ENCODE results near the gene TTC7B.

The TTC7B gene

DNA sequence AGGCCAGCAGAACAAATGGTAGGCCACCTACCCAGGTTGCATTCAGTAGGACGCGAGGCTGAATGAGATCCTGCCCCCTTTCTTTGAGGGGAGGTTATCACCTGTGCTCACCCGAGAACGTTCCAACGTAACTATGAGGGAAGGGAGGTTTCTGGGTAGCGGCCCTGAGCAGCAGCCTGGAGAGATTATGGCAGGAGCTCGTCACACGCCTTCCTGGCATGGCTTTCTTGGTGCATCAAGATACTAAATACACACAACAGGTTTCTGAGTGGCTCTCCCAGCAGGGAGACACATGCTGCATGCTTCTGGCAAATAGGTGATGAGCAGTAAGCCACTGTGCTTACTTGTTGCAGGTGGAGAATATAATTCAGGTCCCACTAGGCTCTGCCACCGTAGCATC is 271.7 kb downstream of the TTC7B start:
- TF ChIP-seq GATA3 (IDR thresholded peaks at IDR 0.05; ENCODE audit: low read depth, low read length) (no peak), GATA2 (IDR thresholded peaks at IDR 0.05; ENCODE audit: low read depth, low read length) (no peak)

DNA sequence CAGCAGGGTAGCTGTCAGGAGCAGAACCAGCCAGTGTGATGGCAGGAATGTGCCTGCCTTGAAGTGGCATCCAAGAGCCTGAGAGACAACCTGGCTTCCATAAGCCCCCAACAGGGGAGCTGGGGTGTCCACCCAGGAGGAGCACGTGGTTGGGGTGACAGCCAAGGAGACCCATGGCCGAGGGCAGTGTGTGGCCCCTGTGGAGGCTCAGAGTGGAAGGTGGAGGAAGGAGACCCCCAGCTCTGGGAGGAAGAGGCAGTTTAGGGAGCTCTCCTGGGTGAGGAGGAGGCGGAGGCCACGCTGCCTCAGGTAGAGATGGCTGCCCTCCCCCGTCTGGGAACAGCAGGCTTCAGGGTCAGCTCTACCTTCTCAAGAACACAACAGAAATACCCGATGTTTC is 272.4 kb downstream of the TTC7B start:
- TF ChIP-seq GATA2 (IDR thresholded peaks at IDR 0.05; ENCODE audit: low read depth, low read length) (no peak), GATA3 (IDR thresholded peaks at IDR 0.05; ENCODE audit: low read depth, low read length) (no peak)

DNA sequence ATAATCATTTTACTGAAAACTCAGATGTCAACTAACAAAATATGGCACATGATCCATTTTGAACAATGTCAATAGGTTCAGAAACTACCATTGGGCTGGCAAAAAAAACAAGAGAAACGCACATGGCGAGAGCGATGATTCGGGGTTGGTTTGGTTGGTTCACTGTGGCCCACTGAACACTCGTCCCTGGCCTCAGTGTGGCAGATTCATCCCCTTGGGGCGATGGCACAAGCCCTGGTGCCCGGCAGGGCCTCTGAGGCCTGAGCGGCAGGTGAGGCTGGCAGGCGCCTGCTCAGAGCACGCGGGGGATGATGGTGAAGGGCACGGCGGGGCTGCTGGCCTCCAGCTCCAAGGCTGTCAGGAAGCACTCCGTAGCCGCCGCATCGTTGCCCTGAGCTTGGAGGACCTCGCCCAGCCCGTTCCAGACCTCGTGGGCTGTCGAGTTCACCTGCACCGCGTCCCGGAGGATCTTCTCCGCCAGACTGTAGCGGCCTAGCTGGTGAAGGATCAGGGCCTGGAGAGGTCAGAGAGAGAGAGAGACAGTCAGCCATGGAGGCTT is 275.1 kb downstream of the TTC7B start:
- TF ChIP-seq GATA2 (IDR thresholded peaks at IDR 0.05; ENCODE audit: low read depth, low read length) (no peak), GATA3 (IDR thresholded peaks at IDR 0.05; ENCODE audit: low read depth, low read length) (no peak)

DNA sequence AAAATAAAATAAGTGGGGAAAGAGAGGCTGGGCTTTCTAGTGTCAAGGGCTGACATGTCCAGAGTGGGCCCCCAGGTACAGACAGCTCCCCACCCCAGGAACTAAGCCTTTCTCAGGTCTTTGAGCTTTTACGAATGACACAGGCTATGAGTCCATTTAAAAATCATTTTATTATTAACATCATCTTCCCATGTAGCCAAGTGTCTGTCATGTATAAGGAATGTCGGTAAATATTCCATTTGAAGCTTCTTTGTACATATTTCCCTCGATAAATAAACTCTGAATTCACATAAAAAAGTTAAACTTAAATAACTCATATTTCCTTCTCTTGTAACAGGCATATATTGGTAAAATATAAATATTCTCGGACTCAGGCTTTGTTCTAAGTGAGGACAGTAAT is 275.8 kb downstream of the TTC7B start:
- TF ChIP-seq GATA2 (IDR thresholded peaks at IDR 0.05; ENCODE audit: low read depth, low read length) = no peak
- no peak for TF ChIP-seq GATA3 (IDR thresholded peaks at IDR 0.05; ENCODE audit: low read depth, low read length)

DNA sequence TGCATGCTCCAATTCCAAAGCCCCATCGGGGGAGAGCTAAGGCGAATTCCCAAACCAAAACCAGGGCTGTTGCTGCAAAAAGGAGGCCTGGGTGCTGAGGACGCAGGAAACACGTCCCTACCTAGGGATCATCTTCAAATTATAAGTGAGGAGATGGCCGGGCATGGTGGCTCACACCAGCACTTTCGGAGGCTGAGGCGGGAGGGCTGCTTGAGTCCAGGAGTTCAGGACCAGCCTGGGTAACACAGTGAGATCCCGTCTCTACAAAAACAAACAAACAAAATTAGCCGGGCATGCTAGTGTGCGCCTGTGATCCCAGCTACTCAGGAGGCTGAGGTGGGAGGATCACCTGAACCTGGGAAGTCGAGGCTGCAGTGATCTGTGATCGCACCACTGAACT is 276.2 kb downstream of the TTC7B start:
- TF ChIP-seq GATA3 (IDR thresholded peaks at IDR 0.05; ENCODE audit: low read depth, low read length) (no peak), GATA2 (IDR thresholded peaks at IDR 0.05; ENCODE audit: low read depth, low read length) (no peak)

DNA sequence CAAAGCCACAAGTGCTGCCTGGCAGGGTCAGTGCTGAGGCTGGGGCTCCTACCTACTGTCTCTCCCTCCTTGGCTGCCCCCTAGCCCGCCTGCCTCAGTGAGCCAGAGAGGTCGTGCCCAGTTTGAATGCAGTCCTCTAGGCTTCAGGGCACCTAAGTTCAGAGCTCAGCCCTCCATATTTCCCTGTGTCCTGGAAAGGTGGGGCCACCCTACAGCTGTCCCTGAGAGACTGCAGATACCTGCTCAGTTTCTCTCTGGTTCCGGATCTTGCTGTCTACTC is 276.8 kb downstream of the TTC7B start:
- no peak for TF ChIP-seq GATA3 (IDR thresholded peaks at IDR 0.05; ENCODE audit: low read depth, low read length)
- TF ChIP-seq GATA2 (IDR thresholded peaks at IDR 0.05; ENCODE audit: low read depth, low read length) = no peak

DNA sequence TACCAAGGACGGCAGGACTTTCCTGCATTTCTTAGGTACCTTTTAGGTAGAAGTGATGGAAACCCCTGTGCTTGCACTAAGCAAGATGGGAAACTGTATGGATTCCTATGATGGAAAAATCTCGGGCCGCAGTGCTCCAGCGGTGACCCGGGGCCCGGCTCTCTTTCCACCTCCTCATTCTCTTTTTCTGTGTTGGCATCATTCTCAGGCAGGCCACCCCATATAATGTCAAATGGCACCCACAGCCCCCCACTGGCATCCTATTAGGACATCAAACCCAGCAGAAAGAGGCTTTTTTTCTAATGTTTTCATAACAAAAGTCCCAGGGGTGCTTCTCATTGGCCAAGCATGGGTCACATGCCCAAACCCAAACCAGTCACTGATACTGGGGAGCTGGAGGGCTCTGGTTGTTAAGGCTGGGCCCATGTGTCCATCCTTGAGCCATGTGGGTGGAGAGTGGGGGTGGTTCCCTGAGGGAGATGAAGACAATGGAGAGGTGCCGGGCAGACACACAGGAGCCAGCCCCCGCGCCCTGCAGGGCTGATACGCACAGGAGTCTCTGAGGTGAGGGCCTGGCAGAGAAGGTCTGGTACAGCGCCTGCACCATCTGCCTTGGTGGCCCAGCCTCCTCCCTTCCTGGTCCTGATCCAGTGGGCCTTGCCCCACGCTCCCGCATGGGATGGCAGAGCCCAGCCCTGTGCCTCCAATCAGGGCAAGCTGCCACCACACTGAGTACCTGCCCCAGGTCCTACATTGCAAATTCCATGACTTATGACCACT is 277.3 kb downstream of the TTC7B start:
- TF ChIP-seq GATA2 (IDR thresholded peaks at IDR 0.05; ENCODE audit: low read depth, low read length) = no peak
- TF ChIP-seq GATA3 (IDR thresholded peaks at IDR 0.05; ENCODE audit: low read depth, low read length) = no peak

DNA sequence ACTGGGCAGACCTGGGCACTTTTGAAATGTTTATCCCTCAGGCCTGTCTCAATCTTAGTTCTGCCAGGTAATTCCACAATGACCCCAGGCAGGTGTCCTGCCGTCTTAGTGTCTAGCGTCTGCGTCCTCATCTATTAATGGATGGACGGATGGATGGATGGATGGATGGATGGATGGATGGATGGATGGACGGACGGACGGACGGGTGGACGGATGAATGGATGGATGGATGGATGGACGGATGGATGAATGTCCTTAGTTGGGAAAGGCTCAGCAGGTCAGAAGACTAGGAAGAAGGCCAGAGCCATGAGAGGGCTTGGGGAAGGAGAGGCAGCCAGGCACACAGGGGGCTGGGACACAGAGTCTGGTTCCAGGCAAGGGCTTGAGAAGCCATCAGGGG is 278.1 kb downstream of the TTC7B start:
- TF ChIP-seq GATA3 (IDR thresholded peaks at IDR 0.05; ENCODE audit: low read depth, low read length) (no peak), GATA2 (IDR thresholded peaks at IDR 0.05; ENCODE audit: low read depth, low read length) (no peak)

DNA sequence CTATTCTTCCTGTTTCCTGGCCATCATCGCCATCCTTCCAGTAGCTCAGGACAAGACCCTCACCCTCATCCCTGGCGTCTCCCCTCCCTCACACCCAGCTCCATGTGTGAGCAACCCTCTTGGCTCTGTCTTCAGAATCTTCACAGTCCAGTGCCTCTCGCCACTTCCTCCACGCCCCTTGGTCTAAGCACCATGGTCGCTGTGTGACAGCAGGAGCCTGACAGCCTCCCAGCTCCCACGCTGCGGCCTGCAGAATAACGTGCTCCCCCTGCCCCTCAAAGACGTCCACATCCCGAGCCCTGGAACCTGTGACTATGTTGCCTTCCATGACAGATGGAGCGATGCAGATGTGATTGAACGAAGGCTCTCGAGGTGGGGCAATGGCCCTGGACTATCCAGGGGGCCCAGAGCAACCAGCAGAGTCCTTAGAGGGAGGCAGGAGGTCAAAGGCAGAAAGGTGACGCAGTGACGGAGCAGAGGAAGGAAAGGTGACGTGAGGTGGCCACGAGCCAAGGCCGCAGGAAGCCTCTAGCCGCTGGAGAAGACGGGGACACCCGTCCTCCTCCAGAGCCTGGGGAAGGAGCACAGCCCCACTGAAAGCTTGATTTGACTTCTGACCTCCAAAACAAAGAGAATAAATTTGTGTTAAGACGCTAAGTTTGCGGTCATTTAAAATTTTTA is 279.6 kb downstream of the TTC7B start:
- no peak for TF ChIP-seq GATA2 (IDR thresholded peaks at IDR 0.05; ENCODE audit: low read depth, low read length)
- TF ChIP-seq GATA3 (IDR thresholded peaks at IDR 0.05; ENCODE audit: low read depth, low read length) = no peak

DNA sequence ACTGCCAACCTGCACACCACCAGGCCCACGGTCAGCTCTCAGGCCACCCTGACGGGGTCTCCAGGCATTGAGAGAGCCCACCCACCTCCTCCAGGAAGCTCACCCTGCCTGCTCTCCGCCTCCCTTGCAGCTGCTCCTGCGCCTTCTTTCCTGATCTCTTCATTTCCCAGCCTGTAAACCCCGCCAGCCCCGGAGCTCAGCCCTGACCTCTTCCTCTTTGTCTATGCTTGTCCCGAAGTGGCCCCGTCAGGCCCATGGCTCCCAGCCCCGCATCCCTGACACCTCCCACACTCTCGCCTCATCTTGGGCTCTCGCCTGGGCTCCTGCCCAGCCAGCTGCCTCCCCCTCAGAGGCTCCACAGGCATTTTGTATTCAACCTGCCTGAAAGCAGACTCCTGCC is 280.1 kb downstream of the TTC7B start:
- TF ChIP-seq GATA3 (IDR thresholded peaks at IDR 0.05; ENCODE audit: low read depth, low read length) (no peak), GATA2 (IDR thresholded peaks at IDR 0.05; ENCODE audit: low read depth, low read length) (no peak)

DNA sequence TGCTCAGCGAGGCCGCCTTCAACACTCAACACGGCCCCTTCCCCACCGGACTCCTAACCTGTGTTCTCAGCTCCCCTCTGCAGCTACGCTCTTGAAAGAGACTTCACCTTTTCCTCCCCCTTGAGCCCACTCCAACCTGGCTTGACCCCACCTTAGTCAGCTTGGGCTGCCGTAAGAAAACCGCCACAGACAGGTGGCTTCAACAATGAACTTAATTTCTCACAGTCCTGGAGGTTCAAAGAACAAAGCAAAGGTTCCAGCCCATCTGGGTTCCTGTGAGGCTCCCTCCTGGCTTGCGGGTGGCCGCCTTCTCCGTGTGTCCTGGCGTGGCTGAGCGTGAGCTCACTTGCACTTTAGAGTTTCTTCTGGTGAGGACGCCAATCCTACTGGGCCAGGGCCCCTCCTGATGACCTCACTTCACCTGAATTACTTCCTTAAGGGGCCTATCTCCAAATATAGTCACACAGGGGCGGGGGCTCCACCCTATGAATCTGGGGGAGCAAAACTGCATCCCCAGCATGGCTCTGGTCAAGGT is 280.6 kb downstream of the TTC7B start:
- TF ChIP-seq GATA3 (IDR thresholded peaks at IDR 0.05; ENCODE audit: low read depth, low read length) = no peak
- TF ChIP-seq GATA2 (IDR thresholded peaks at IDR 0.05; ENCODE audit: low read depth, low read length) = no peak

DNA sequence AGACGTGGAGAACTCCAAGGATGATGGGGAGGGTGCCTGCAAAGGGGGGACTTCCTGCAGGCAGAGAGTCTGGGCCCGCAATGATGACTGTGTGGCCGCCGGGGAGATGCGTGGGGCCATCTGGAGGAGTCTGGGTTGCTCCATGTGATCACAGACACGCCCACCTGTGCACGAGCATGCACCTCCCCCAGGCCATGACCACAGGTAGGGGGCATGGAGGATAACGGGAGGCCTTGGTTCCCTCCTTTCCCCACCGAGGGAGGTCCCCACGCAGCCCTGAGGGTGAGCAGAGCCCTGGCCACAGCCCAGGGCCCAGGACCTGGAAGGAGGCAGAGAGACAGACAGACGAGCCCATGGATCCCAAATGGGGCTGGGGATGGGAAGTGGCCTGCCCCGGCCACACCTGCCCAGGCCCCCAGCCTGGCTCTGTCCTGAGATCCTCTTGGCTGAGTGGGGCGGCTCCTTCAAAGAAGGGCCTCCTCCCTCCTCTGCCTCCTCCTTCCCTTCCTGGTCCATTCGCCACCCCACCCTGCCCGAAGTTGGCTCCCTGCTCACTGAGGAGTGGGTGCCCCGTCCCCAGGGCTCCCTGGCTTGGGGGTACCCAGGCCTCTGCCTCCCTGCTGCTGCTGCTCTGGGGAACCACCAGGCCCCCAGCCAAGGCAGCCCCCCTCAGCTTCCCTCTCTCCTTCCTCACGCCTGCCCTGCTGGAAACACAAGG is 281.2 kb downstream of the TTC7B start:
- TF ChIP-seq GATA2 (IDR thresholded peaks at IDR 0.05; ENCODE audit: low read depth, low read length) (no peak), GATA3 (IDR thresholded peaks at IDR 0.05; ENCODE audit: low read depth, low read length) (no peak)

DNA sequence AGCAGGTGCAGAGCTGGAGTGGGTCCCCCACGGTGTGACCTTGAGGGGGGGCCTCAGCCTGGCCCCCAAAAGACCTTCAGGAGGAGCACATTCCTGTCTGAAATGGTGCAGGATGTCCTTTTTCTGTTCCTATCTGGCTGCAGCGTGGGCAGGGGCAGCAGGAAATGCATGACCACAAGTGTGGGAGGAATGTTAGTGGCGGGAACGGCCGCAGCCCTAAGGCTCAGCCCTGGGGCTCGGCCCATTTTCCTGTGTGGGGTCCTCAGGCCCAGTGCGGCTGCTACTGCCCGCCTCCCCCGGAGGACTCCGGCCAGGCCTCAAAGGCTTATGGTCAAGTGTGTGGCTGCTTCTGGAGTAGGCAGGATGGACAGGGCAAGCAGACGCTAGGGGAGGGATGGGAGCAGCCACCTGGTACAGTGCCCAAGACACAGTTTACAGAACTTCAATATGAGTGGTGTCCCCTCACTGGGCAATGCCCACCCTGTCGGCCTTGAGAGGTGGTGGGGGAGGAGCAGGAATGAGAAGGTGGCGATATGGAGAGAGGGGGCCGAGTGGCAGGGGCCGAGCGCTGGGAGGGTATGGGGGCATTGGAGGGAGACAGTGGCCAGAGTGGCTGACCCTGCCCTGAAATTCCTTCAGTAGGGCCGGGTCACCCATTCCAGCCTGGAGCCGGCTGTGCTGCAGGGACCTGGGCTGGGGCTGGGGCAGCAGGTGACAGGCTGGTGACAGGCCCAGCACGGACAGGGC is 282.0 kb downstream of the TTC7B start:
- TF ChIP-seq GATA2 (IDR thresholded peaks at IDR 0.05; ENCODE audit: low read depth, low read length) = no peak
- TF ChIP-seq GATA3 (IDR thresholded peaks at IDR 0.05; ENCODE audit: low read depth, low read length) = no peak

DNA sequence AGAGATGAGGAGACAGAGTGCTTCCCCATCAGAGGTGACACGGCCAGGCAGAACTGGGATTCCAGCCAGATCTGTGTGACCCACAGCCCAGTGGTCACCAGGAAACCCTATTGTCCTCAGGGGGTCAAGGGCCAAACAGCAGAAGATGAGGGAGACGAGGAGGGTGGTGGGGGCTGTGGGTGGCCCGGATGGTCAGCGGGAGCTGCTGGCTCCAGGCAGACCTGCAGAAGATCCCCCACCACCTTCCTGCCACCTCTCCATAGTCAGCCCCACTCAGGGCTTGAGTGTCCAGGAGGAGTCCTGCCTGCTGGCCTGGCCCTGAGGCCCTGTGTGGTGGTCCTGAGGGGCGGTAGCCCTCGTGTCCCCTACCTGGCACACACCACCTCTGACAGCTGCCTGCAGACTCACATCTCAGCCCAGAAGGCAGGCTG is 282.6 kb downstream of the TTC7B start:
- no peak for TF ChIP-seq GATA3 (IDR thresholded peaks at IDR 0.05; ENCODE audit: low read depth, low read length)
- TF ChIP-seq GATA2 (IDR thresholded peaks at IDR 0.05; ENCODE audit: low read depth, low read length) = no peak
